HEK293 (cell line): ENCODE data around the gene MATN4.

Source experiments
- CTCF ChIP-seq: fragments of 450-650 bp; formaldehyde crosslinking; IDR thresholded peaks from 2 replicates; pipeline ENCODE4 v1.5.1; 2016; ENCODE audit warnings: missing biosample characterization, missing genetic modification characterization
- ZNF274 ChIP-seq, 2 experiments: fragments of 200-500 bp in 1 of 2; fragments of 450-650 bp in 1 of 2; sonication (Bioruptor generic) in 1 of 2; formaldehyde crosslinking in 1 of 2; IDR thresholded peaks; 2 replicates each; pipeline versions ENCODE4 v1.5.1 to v1.6.1; 2014 to 2016; ENCODE audit warnings: borderline replicate concordance in 1 of 2, inconsistent platforms in 1 of 2, low read length in 1 of 2, missing biosample characterization in 1 of 2, missing genetic modification characterization in 1 of 2

- TF ChIP-seq CTCF (tag by site-specific recombination): no peak
- no peak for TF ChIP-seq ZNF274 (IDR thresholded peaks at IDR 0.05; ENCODE audit: low read length)
- TF ChIP-seq ZNF274 (tag by site-specific recombination; IDR thresholded peaks at IDR 0.05; ENCODE audit: borderline replicate concordance): no peak
These were observed 40.1 kb upstream of the MATN4 start, which contains the start of gene SDC4 for GRCh38 chr20:45347936-45348778.
